Measurements from ENCODE around the gene TMEM132D.

Gene TMEM132D

DNA sequence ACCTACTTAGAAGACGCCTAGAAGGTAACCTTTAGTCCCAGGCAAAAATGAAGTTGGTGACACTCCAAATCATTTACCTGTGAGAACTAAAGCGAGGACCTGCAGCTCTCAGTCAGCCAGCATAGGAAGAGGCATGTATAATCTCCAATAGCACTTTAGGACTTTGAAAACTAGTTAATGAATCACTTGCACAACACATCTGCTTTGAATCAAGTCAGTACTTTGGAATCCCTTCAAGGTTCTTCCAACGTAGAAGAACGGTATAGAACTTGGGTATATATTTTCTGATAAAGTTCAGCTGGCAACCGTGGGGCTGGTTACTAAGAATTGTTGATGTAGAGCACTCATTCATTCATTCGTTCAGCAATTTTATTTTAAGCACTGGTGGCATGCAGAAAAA lies 251.9 kb downstream of the TMEM132D start:
- DNase-seq: no peak

DNA sequence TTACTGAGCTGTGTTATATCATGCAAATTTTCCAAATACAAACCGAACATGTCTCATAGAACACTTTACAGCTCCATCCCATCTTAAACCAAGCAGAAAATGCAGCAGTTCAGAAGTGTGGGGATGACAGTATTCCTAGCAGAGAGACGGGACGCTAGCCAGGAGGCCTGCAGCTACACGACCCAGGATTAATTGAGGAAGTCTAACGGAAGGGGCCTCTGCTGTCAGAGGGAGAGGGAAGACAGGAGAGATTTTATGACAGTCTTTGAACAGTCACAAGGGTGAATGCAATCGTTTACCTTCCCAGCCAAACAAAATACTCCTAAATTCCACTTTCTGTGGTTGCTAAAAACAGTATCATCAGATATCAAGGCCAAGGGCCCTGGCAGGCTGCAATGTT lies 261.9 kb downstream of the TMEM132D start:
- DNase-seq: no peak

DNA sequence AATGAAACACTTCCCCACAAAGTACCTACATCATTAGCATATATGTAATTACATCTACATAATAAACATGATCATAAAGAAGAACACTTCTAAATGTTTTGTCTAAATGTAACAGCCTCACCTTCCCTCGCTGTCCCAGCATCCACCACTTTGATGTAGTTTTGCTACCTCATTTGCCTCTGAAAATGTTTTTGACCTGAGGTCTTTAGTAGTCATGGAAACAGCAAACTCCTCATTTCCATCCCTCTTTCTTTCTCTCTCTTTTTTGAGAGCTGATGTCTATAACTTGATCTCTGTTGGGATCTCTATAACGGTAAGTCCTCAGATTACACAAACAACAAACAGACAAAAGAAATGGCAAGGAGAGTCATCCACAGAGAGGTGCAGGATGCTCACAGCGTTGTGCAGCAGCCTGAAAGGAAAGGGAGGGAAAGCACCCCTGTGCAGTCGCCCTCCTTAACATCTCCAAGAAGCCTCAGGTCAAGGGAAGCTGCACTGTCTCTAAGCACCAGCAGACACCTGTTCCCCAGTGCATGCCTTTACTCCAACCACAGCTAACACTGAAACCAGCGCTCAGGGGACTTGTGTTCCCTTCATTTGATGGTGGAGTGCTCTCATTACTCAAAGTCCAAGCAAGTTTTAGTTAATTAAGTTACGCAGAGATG lies 268.7 kb downstream of the TMEM132D start:
- DNase-seq: no peak

DNA sequence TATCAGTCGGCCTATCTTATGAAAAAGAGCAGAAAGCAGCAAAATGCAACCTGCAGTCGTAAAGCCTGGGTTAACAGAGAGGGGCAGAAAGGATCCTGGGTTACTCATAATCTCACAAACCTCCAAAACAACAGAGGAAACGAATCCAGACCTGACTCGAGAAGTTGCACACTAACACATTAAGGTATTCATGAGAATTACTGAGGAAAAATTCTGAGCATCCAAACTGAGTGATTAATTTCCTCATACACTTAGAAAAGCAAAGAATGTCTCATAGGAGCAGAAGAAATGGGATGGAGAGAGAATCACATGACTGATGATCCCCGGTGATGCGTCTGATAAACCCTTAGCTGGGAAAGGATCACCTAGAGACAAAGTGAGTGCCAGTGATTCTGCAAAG lies 272.5 kb downstream of the TMEM132D start:
- DNase-seq: no peak

DNA sequence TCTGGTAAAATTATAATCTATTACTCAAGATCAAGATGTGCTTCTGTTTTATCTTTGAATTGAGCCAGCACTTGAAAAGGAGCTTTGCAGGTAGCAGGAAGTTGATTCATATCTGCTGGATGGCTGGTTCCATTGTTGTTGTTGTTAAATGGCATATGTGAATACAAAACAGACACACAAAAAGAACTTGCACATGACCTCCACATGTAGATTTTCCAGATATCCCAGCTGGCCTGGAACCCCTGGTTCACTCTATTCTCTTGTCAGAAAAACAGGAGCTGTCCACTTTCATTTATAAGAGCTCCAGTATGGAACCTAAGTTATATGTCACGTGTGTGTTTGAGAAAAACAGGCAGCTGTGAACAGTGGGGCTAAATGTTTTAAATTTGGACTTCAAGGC lies 273.9 kb downstream of the TMEM132D start:
- DNase-seq: no peak

DNA sequence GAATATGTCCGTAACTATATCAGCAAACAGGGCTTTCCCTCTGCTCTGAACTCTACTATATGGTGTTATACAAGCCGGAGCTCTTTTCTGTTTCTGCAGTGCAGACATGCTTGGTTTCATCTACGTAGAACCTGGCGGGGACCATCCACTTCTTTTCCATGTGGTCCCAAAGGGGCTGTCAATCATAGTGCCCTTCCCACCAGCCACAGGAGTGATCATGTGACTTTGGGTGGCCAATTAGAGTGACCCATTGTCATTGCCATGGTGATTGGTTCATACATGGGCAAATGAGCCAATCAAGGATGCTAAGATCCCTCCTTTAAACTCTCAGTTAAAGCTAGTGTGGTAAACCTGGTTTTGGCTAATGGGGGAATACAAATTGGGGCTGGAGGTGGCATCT lies 281.3 kb downstream of the TMEM132D start:
- no peak for DNase-seq

DNA sequence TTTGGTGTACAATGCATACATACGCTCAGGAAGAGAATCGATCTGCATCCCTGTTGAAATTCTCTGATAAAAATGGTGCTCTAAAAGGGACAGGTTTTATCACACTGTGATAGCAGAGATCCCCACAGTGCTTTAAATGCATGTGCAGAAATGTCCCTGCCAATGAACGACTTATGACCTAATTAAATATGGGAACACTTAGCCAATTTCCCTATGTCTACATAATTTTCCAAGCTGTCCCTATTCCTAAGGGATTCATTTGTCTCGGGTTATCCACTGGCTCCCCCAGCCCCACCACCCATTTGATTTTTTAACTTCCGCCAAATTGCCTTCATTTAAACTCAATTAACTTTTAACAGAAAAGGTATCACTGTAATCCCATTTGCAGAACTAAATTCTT lies 284.6 kb downstream of the TMEM132D start:
- DNase-seq: no peak

DNA sequence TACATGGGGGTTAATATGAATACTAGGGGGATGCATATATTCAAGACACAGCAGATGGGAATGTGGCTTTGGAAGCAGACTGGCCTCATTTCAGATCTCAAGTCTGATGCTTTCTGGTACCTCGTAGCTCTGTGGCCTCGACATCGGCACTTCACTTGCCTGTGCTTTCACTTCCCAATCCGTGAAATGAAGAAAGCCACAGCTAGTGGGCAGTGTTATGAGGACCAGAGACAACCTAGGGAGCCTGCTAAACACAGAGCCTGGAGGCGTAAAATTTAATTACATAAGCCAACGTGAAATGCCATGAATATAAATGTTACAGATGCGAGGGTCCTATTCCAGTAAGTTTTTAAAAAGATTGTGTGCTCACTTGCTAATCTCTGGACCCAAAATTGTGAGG lies 286.0 kb downstream of the TMEM132D start:
- DNase-seq: no peak

DNA sequence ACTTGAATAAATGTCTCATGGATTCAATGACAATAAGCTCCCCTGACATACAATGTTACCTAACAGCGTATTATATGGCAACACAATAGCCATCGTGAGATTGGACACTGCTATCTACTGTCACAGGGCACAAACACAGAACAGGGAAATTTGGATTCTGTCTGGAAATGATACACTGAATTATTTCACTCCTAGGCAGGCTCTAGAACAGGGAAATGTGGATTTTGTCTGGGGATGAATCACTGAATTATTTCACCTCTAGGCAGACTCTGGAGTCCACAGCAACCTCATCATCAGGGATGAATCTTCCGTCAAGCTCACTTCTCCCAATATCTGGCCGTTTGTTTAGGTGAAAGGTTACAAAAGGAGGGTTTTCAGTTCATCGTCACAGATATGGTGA lies 288.8 kb downstream of the TMEM132D start:
- DNase-seq: no peak

DNA sequence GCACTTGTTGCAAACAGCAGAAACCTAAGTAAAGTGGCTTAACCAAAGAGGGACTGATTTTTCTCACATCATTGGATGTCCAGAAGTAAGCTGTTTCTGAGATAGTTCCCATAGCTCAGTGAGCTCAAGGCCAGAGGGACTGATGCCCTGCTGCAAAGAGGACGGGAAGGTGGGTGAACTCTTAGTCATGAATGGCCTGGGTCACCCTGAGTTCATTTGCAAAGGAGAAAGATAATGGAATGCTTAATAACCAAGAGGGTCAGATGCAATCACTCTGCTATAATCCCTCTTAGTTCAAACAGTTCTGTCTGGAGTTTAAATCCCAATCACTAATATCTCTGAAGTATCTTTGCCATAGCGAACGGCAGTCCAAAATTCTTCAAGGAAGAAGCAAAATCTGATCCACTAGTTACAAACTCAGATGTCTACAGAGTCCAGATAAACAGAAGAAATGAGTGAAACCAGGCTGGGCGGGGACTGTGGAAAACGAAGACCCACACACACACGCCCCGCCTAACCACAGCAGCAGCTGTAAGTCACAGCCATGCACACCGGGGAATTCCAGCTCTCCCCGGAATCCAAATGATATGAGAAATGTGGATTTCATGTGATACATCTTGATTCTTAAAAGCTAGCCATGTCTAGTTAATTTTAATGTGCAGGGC lies 289.5 kb downstream of the TMEM132D start:
- DNase-seq: no peak

DNA sequence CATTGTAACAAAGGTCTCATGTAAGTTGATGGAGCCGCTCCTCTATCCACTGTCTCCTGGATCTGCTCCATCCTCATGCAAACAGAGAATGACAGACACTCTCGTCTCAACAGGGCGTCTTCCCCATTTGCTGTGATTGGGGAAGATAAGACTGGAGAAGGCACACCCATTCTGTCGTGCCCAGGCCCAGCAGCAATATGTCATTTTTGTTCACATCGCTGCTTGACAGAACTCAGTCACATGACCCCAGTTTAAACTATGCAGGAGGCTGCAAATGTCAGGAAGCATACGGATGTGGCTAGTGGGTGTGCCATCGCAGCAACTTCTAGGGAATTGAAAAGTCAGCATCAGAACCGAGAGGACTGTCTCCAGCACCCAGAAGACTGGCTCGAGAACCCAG lies 290.5 kb downstream of the TMEM132D start:
- DNase-seq: no peak

DNA sequence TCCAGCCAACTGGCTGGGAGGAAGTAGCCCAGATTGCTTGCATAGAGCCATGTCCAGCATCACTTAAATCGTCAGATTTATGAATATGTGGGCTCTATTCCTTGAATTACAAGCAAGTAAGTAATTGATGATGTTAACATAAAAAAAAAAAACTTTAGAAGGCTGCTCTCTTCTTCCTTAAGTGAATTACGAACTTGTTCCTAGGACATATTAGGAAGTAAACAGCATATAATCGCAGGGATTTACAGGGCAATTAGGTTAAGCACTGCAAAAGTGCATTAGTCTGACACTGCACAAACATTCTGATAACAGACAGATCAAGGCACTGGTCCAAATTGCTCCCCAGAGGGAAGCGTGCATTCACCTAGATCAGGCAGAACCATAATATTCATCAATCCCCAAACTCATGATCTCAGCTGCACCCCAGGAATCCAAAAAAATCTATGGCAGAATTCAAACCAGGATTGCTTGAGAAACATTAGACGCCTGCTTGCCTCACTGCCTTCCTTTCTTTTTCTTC lies 293.2 kb downstream of the TMEM132D start:
- no peak for DNase-seq

DNA sequence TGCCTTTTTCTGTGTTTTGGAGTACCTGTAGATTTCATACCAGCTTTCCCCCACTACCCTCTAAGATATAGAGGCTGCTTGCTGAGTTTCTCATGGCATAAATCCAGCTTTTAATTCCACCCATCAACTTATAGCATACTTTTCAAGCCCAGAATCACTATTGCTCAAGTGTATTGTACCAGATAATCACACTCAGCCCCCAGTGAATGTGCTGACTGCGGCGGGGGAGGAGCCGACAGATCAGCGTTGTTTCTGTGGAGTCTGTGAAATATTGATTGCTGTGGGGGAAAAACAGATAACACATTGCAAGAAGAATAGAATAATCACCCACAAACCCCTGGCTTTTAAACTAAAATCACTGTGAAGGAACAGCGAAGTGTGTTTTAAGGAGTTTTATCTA lies 296.1 kb downstream of the TMEM132D start:
- DNase-seq: no peak

DNA sequence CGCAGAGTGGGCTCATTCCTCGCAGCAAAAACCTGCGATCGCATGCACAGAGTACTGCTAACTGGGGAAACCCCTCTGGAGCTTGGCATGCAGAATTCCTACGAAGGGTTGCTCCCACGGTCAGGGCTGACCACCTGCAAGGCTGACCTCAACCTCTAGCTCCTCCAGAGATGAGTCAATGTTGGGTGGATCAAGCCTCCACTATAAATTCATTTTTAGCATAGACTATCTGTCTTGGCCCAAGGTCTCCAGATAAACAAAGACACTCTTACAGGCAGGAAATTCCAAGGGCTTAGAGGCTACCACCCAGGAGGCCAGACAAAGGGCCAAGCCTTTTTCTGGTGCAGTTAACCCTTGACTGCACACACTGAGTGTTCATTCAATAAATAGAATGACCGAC lies 296.5 kb downstream of the TMEM132D start:
- DNase-seq: no peak

DNA sequence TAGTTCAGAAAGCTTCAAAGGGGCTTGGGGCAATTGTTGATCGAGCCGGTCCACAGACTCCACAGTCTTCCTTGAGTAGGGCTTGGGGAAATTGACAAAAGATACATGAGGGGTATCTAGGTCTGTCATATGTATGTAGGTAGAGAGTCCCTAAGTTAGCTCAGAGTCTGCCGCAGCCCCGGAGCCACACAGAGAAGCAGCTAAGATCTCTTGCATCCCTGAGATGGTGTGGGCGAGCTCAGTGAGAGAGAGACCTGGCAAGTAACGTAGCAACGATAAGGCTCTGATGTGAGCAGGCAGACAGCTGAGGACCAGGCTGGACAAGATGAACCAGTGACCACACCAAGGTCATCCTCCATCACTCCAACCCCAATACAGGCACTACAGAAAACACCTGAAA lies 297.6 kb downstream of the TMEM132D start:
- DNase-seq: no peak

DNA sequence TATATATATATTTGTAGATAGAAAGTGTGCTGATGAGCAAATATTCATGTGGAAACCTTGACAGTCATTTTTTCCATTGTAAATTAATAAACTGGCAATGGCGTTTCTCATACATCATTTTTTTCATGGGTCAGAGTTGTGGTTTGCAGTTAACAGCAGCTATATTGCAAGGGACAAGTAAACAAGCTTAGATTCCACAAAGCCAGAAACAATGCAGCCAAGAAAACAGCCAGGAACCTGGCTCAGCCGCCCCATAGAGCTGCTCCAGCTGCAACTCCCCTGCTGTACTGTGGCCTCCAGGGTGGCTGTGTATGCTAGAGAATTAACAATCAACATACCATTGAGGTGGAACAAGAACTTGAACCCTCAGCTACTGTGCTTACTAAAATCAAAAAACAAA lies 298.2 kb downstream of the TMEM132D start:
- no peak for DNase-seq

DNA sequence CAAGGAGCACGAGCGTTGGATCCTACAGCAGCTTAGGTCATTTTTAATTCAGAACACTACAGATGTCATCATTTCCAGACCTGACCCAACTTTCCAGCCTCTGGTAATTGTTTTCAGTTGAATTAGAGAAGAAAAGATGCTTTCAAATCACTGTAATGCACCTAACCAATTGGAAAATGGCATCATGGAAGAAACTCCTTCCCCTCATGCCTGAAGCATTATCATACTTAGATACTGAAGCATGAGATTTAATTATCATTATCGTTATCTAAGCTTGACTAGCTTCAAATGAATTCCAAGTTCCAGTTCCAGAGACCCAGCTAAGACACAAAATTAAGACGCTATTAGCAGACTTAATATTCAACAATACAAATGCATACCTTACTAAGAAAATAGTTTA lies 299.3 kb downstream of the TMEM132D start:
- no peak for DNase-seq

DNA sequence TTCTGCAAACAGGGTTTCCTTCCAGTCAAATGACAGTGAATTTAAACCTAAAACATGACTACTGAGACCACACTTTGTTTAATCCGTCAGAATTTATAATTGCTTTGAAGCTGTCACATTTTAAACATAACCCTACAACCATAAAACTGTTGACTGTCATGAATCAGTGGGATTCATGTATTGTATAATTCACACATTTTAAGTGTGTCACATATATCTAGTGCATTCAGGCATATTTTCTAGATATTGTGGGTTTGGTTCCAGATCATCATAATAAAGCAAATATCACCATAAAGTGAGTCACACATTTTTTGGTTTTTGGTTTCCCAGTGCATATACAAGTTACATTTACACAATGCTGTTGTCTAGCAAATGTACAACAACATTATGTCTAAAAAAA lies 304.4 kb downstream of the TMEM132D start:
- no peak for DNase-seq

DNA sequence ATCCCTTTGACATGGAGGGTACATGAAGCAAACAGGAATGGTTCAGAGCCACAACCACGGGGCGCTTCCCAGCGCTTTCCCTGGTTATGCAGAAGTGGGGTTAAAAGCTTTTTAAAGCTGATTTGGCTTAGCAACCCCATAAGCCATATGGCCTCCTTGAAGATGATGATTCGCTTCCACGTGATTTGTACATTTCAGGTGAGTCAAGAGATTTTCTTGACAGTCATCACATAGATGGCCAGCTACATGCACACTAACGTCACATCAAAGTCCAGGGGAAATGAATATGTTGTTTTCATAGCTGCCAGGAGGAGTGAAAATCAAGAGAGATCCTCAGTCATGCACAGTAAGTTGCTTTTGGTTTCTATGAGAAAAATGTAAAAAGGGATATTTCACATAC lies 309.7 kb downstream of the TMEM132D start:
- no peak for DNase-seq

DNA sequence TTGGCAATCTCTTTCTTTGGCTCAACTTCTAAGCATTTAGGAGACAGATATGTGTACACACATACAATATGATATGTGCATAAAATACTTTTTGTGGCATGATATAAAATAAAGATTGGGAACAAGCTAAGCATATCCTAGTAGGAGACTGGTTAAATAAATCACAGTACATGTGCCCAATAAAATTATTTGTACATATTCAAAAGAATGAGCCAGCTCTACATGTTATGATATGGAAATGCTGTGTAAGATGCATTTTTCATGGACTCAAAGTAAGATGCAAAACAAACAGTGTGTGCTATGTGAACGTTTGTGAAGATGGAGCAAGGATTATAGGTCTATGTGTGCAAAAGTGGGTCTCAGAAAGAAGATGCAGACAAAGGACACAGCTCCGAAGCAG lies 311.4 kb downstream of the TMEM132D start:
- no peak for DNase-seq

DNA sequence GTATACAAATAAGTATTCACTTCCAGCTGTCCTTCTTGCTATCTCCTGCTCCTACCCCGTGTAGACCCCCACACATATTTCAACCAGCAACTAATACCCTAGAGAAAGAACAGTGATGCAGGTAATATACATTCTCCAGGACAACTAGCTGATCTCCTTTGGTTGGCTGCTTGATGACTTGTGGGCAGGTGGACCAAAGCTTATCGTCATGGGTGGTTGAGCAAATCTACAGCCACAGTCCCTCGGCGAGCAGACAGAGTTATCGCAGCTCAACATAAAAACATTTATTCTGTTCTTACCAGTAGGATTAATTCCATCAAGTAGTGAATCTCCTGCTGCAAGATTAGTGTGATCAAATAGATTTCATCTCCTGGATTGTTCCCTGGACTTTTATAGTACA lies 314.3 kb downstream of the TMEM132D start:
- DNase-seq: no peak

DNA sequence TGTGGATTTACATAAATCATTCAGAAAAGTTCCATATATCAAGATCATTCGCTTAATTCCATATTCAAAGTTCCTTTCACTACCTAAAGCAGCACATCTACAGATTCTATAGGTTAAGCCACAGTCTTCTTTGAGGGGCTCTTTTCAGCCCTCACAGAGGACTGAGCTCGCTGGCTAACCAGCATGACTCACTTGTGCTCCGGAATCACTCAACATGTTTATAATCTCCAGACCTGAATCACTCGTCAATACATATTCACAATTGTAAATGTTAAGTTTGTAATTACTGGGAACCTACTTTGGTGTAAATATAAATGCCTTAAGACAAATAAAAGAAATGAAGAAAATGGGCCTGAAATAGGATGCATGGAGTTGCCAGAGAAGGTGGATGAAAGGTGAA lies 315.7 kb downstream of the TMEM132D start:
- DNase-seq: no peak

DNA sequence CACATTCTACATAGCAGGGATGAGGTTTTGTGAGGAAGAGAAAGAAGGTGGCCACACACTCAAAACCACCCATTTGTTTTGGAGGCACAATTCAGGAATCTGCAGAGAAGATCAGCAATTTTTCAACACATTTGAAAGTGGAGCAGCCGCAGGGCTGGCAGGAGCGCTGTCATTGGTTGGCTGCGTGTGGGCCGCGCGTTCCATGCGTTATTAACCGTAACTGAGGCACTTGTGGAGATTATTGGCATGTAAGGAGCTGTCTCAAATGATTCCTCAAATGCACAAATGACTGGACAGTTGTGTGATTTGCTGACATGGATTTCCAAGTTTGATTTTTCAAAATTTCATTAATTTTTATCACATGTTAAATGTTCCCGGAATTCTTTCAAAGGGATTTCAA lies 318.5 kb downstream of the TMEM132D start:
- no peak for DNase-seq

DNA sequence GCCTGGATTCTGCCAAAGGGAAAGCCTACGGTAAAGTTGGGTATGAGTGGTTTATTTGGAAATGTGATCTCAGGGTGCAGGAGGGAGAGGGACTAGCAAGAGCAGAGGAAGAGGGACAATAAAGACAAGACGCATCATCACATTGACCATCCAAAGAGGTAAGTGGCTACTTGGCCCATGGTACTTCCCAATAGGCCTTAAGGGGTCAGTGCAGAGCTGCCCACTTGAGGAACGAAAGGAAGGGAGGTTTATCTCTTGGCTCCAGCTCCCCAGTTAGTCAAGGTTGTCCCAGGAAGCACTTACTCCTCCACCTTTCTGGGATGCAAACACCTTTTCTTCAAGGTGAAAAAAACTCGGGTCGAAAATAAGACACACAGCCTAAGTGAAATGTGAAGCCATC lies 323.9 kb downstream of the TMEM132D start:
- DNase-seq: no peak

DNA sequence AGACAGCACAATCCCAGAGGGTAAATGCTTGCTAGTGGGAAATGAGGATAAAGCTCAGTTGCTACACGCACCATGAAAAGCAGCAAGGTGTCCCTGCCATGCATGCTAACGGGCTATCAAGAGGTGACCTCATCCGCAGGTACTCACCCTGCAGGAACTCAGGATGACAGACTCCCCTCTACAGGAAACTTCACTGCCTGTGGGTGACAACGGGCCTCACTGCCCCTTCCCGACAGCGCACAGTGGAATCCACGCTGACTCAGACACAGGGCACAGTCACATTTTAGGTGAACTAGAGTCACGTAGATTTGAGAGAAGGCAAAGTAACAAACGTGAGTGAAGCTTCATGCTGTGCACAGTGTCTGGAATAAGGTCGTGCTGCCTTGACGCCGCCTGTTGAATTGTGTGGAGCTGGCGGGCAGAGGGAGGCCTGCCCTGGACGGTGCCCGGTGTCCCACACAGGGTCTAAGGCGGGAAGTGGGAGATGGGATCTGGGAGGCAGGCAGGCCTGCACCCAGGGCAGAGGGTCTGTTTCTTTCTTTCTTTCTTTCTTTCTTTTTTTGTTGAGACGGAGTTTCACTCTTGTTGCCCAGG lies 331.8 kb downstream of the TMEM132D start:
- no peak for DNase-seq
